Pancreas (tissue), 10 donors: ENCODE data around the gene RYR1. TPM values are rescaled to one million over a fixed set of nuclear protein-coding genes. Genes with fewer than 3 reads are reported as not detected.

ENCODE experiments used
- ATAC-seq, 4 donors: fragments of 200-7000 bp; cut with Tn5 transposase; one replicate each; pipeline versions ENCODE4 v1.8.0 to v1.9.1; 2020; ENCODE audit warnings: mild to moderate bottlenecking in 4 of 4, moderate library complexity in 4 of 4
- DNase-seq, 6 donors: peaks; one replicate each; pipeline ENCODE4 v3.0.0-alpha.2; 2020
- FAIRE-seq: peaks from 2 replicates; lab custom pipeline; 2012; peaks lifted over from hg19 to GRCh38; lab: Jason Lieb, UNC
- H3K27ac ChIP-seq, 4 donors: fragments of 200-600 bp; sonication (generic); 1 replicate in 3 of 4; 2 replicates in 1 of 4; pipeline versions ENCODE4 v1.5.0 to v1.8.0; 2020
- H3K27me3 ChIP-seq, 4 donors: fragments of 200-600 bp; one replicate each; pipeline ENCODE4 v1.8.0; 2021
- H3K36me3 ChIP-seq, 3 donors: fragments of 200-600 bp; sonication (generic) in 1 of 3; one replicate each; pipeline versions ENCODE4 v1.5.0 to v1.8.0; 2020 to 2021
- H3K4me1 ChIP-seq, 3 donors: fragments of 200-600 bp; one replicate each; pipeline ENCODE4 v1.8.0; 2021
- H3K4me3 ChIP-seq, 4 donors: fragments of 200-600 bp; sonication (generic) in 2 of 4; one replicate each; pipeline versions ENCODE4 v1.5.0 to v1.8.0; 2020 to 2021
- H3K9me3 ChIP-seq, 4 donors: fragments of 200-600 bp; one replicate each; pipeline ENCODE4 v1.8.0; 2021
- CTCF ChIP-seq, 4 donors: fragments of 200-600 bp; sonication (generic) in 3 of 4; IDR thresholded peaks; one replicate each; pipeline versions ENCODE4 v1.5.0 to v1.8.0; 2021; ENCODE audit warnings: antibody characterized with exemption in 4 of 4
- WGBS, 2 donors: extraction: QIAGEN DNeasy Blood & Tissue Kit; methylation state at CpG; one replicate each; pipeline ENCODE4 v1.1.7; 2013; 5-methylcytosine and 5-hydroxymethylcytosine counted together
- intact Hi-C, 3 donors: fragments of 100-400 bp; cut with DNase I; formaldehyde crosslinking; loops; one replicate each; pipeline versions ENCODE4 v1.11.1 to v1.14.2; 2022
- polyA plus RNA-seq, 2 donors: library from polyadenylated mRNA; stranded (reverse); fragments of 200-250 nt; gene quantifications; one replicate each; pipeline ENCODE4 v1.2.3, GENCODE V29; 2013
- total RNA-seq, 6 donors: library from RNA; stranded (reverse); fragmentation: NEBNext Ultra II Directional in 4 of 6; extraction: Animal tissue kit (Norgen Biotek cat#: 25700) in 4 of 6; gene quantifications; one replicate each; pipeline versions ENCODE4 v1.2.1 to v1.2.4, GENCODE V29; 2021 to 2023
- donor health status: healthy with polysubstance abuse.
- donor health status: DM: no; HTN: no; CAD: no; lungs with moderate emphysema.
- donor health status: DM: no; HTN: no; CAD: no.
- donor health status: control.
- donor health status: control.
- donor health status: Bipolar disorder and iron deficiency.
- donor health status: DM: yes; HTN: yes; CAD: no.
- donor health status: DM: no; HTN: no; CAD: no.
- donor health status: DM: no; HTN: no; CAD: no.
- donor health status: DM: yes; HTN: yes; CAD: no.

Gene RYR1
- total and polyA plus RNA-seq, 8 donors: 0.19 to 1.4 (median 0.57) TPM

DNA sequence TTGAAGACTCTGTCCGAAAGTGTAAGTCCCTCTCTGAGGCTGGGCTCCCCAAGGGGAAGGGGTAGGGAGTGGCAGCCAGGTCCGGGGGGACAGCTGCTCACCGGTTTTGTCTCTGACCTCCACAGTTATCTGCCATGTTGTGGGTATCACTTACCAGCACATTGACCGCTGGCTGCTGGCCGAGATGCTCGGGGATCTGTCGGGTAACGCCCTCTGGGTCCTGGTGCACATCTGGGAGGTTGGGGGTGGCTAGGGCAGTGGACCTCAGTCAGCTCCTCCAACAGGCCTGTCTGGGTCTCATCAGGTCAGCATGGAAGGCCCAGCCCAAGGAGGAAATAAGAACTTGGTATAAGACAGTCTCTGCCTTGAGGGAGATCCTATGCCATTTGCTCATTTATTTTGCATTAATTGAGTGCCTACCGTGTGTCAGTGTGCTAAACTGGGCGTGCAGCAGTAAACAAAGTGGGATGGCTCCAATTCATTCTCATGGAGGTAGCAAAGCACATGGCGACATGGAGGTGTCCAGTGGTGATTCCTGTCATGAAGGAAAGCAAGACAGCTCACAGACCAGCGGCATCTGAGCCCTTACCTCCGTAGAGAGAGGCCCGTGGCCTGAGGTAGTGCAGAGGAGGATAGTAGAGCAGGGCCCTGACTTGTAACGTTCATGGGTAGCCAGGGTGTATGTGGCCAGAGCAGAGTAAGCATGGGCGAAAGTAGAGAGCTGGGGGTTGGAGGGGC is 199.2 kb downstream of the RYR1 start:
- DNase-seq: no peak
- no peaks in the 10 kb centered on the region for H3K9me3 ChIP-seq
- intact Hi-C loops: loop anchor here in 1 of 3 donors (10.0 kb wide), 1 partner anchor 108 kb away; no protein-coding TSS in a partner anchor
- no peak for FAIRE-seq
- no peak for ATAC-seq
- H3K27me3 ChIP-seq: no peaks in the 10 kb centered on the region
- H3K4me3 ChIP-seq: no peak overlapping the region
- no peaks in the 10 kb centered on the region for H3K4me1 ChIP-seq
- no peak overlapping the region for H3K27ac ChIP-seq
- no peak for TF ChIP-seq CTCF (IDR thresholded peaks at IDR 0.05)
- WGBS, 2 donors: 91 to 95% methylated on average over 16 of the region's 16 CpGs
- peaks cover 0 to 14% (median 3%) of the 10 kb centered on the region in 3 donors for H3K36me3 ChIP-seq

DNA sequence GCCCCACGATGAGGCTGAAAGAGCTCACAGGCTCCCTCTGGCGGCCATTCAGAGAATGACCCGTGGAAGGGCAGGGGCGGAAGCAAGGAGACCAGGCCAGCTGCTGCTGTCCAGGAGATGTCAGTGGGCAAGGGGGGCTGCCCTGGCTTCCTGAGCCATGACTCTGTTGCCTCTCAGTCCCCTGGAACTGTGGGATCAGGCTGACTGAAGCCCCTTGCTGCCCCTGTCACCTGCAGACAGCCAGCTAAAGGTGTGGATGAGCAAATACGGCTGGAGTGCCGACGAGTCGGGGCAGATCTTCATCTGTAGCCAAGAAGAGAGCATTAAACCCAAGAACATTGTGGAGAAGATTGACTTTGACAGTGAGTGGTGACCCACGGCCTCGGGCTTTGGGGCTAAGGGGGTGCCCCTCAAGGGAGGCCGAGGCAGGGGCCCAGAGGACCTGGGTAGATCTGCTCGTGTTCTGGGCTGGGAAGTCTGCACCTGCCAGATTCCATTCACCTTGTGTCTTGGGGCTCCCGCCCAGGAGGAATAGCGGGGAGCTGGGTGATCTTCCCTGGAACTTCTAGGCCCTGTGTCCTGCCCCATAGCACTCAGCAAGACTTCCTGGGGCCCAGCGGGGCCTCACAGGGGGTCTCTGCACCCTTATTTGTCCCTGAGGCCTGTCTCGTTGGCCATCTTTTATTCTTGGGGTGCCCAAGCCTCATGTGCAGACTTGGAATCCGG is 201.4 kb downstream of the RYR1 start:
- no peak overlapping the region for H3K4me3 ChIP-seq
- no peak overlapping the region for H3K27ac ChIP-seq
- no peaks in the 10 kb centered on the region for H3K4me1 ChIP-seq
- no peaks in the 10 kb centered on the region for H3K9me3 ChIP-seq
- TF ChIP-seq CTCF (IDR thresholded peaks at IDR 0.05): peak; percentile 92 to 95 (median 95)
- peaks cover 0 to 5% (median 0%) of the 10 kb centered on the region in 3 donors for H3K36me3 ChIP-seq
- FAIRE-seq (no peak), DNase-seq (peak in 5 of 6 donors; percentile 56 to 92 (median 82)), ATAC-seq (peak; percentile 72 to 89 (median 80))
- no peaks in the 10 kb centered on the region for H3K27me3 ChIP-seq
- intact Hi-C loops: loop anchor here in 1 of 3 donors (10.0 kb wide), 1 partner anchor 110 kb away; no protein-coding TSS in a partner anchor
- 62 to 66% methylated on average over 17 of the region's 17 CpGs for WGBS, 2 donors

GRCh38 chr19:38635483-38636399 is 202.2 kb downstream of the RYR1 start:
- no peak for TF ChIP-seq CTCF (IDR thresholded peaks at IDR 0.05)
- WGBS, 2 donors: 82 to 85% methylated on average over 17 of the region's 17 CpGs
- FAIRE-seq (no peak), DNase-seq (peak in 1 of 6 donors; percentile 35), ATAC-seq (no peak)
- Histone ChIP-seq H3K27ac (no peak overlapping the region), H3K4me1 (no peaks in the 10 kb centered on the region), H3K36me3 (peaks cover 0 to 5% (median 0%) of the 10 kb centered on the region in 3 donors), H3K27me3 (no peaks in the 10 kb centered on the region), H3K4me3 (no peak overlapping the region), H3K9me3 (no peaks in the 10 kb centered on the region)
- intact Hi-C loops: loop anchor here in 1 of 3 donors (10.0 kb wide), 1 partner anchor 111 kb away; no protein-coding TSS in a partner anchor

Other genes with a start within 250 kb of the RYR1 start
- under 1 TPM in 1 of 6 donors, not detected in 5; 0.37 TPM for gene DPF1, start 209.5 kb upstream of the RYR1 start, total RNA-seq
- gene DPF1, start 209.5 kb upstream of the RYR1 start, polyA plus RNA-seq: under 1 TPM; 0.19 to 0.26 TPM
- 10 to 100 TPM in 1 of 6 donors, 1 to 10 TPM in 5; 6.9 to 15.2 (median 8.1) TPM for gene PPP1R14A, start 177.3 kb upstream of the RYR1 start, total RNA-seq
- 10 to 100 TPM; 31.4 to 42.8 TPM for gene PPP1R14A, start 177.3 kb upstream of the RYR1 start, polyA plus RNA-seq
- 100 to 1,000 TPM; 121 to 239 (median 152) TPM for gene SPINT2, start 169.1 kb upstream of the RYR1 start, total RNA-seq
- gene SPINT2, start 169.1 kb upstream of the RYR1 start, polyA plus RNA-seq: 100 to 1,000 TPM; 178 to 337 TPM
- 1 to 10 TPM in 5 of 6 donors, under 1 TPM in 1; 0.59 to 6.7 (median 3.0) TPM for gene C19orf33, start 129.4 kb upstream of the RYR1 start, total RNA-seq
- 10 to 100 TPM; 13.1 to 19.4 TPM for gene C19orf33, start 129.4 kb upstream of the RYR1 start, polyA plus RNA-seq
- gene YIF1B, start 117.7 kb upstream of the RYR1 start, total RNA-seq: 10 to 100 TPM in 3 of 6 donors, 1 to 10 TPM in 3; 6.9 to 18.2 (median 11.3) TPM
- 10 to 100 TPM; 30.9 to 32.3 TPM for gene YIF1B, start 117.7 kb upstream of the RYR1 start, polyA plus RNA-seq
- gene KCNK6, start 113.8 kb upstream of the RYR1 start, total RNA-seq: 1 to 10 TPM; 5.0 to 8.7 (median 6.5) TPM
- gene KCNK6, start 113.8 kb upstream of the RYR1 start, polyA plus RNA-seq: 1 to 10 TPM; 3.9 to 9.5 TPM
- gene CATSPERG, start 97.9 kb upstream of the RYR1 start, total RNA-seq: 1 to 10 TPM; 1.0 to 4.7 (median 2.8) TPM
- 1 to 10 TPM; 3.1 to 6.9 TPM for gene CATSPERG, start 97.9 kb upstream of the RYR1 start, polyA plus RNA-seq
- 10 to 100 TPM; 45.0 to 71.3 (median 58.7) TPM for gene PSMD8, start 59.1 kb upstream of the RYR1 start, total RNA-seq
- 10 to 100 TPM; 25.3 to 76.0 TPM for gene PSMD8, start 59.1 kb upstream of the RYR1 start, polyA plus RNA-seq
- under 1 TPM in 4 of 6 donors, not detected in 2; 0.23 to 0.44 (median 0.26) TPM for gene GGN, start 45.7 kb upstream of the RYR1 start, total RNA-seq
- gene GGN, start 45.7 kb upstream of the RYR1 start, polyA plus RNA-seq: 1 to 10 TPM in 1 of 2 donors, under 1 TPM in 1; 0.30 to 2.2 TPM
- 1 to 10 TPM in 3 of 6 donors, under 1 TPM in 3; 0.37 to 3.1 (median 0.96) TPM for gene SPRED3, start 45.0 kb upstream of the RYR1 start, total RNA-seq
- 1 to 10 TPM in 1 of 2 donors, under 1 TPM in 1; 0.80 to 5.2 TPM for gene SPRED3, start 45.0 kb upstream of the RYR1 start, polyA plus RNA-seq
- 10 to 100 TPM; 11.3 to 18.9 (median 15.5) TPM for gene FAM98C, start 30.6 kb upstream of the RYR1 start, total RNA-seq
- 10 to 100 TPM; 20.6 to 26.7 TPM for gene FAM98C, start 30.6 kb upstream of the RYR1 start, polyA plus RNA-seq
- 1 to 10 TPM in 2 of 6 donors, under 1 TPM in 4; 0.20 to 1.3 (median 0.48) TPM for gene RASGRP4, start 7.5 kb upstream of the RYR1 start, total RNA-seq
- gene RASGRP4, start 7.5 kb upstream of the RYR1 start, polyA plus RNA-seq: under 1 TPM; 0.40 to 0.53 TPM
- 1 to 10 TPM in 5 of 6 donors, under 1 TPM in 1; 0.79 to 3.8 (median 2.6) TPM for gene MAP4K1, start 184.3 kb downstream of the RYR1 start, total RNA-seq
- 10 to 100 TPM in 1 of 2 donors, 1 to 10 TPM in 1; 2.6 to 43.4 TPM for gene MAP4K1, start 184.3 kb downstream of the RYR1 start, polyA plus RNA-seq
- 100 to 1,000 TPM in 5 of 6 donors, 10 to 100 TPM in 1; 93.5 to 140 (median 131) TPM for gene EIF3K, start 185.5 kb downstream of the RYR1 start, total RNA-seq
- gene EIF3K, start 185.5 kb downstream of the RYR1 start, polyA plus RNA-seq: 100 to 1,000 TPM; 107 to 162 TPM
- 100 to 1,000 TPM; 137 to 284 (median 189) TPM for gene ACTN4, start 214.0 kb downstream of the RYR1 start, total RNA-seq
- 100 to 1,000 TPM in 1 of 2 donors, 10 to 100 TPM in 1; 98.2 to 195 TPM for gene ACTN4, start 214.0 kb downstream of the RYR1 start, polyA plus RNA-seq